WI38 (cell line): ENCODE data around the gene C6orf89.

Source experiments
- H3K4me3 ChIP-seq: 2 replicates; pipeline ENCODE4 v1.5.1; 2011; ENCODE audit warnings: low read depth, mild to moderate bottlenecking, control low read depth, low read length
- CTCF ChIP-seq: IDR thresholded peaks from 2 replicates; pipeline ENCODE4 v1.5.1; 2012; ENCODE audit warnings: low read depth, mild to moderate bottlenecking, control low read depth, low read length

The C6orf89 gene

DNA sequence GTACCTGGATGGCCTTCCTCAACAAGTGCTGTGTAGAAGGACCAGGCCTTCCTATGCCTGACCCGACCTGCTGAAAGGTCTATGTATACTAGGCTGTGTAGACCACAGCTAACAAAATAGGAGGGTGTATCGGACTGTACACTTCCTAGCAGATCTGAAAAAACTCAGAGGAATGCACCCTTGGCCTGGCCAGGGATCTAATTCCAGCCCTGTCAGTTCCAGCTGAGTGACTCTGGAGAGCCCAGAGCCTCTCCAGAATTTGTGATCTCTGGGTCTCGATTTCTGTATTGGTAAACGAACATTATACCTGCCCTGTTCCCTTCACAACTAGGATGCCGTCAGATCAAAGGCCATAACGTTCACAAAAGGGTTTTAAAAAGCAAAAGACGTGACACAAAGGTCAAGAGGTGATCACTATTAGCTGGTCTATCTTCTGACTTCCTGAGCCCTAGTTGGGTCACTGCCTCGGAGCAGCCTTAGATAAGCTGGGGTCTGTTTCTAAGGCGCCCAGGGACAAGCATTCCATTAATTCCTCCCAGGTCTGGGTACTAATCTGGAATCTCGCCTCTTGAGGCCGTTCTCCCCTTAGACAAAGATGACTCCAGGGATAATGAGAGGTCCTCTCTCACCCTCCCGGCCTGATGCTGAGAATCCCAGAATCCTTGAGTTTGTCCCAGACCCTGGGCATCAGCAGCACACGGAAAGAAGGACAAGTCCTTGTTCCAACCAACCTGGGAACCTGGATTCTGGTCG lies 86.3 kb downstream of the C6orf89 start:
- no peak for TF ChIP-seq CTCF
- H3K4me3 ChIP-seq: no peak overlapping the region

DNA sequence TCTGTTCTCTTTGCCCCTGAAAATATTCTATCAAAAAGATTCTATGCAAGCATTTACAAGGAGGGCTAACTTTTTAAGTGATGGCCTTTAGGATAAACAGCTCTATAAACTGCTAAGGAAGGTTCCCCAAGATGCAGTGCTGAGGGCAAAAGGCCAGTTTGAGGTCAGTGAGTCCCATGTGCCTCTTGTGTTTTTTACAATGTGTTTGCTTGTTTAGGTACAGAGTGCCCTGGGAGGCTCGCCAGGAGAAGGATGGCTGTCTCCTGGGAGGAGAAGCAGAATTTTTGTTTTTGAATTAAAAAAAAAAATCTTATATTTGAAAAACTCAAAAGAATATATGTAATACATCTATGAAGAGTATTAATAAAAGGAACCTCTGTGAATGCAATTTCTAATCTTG lies 87.4 kb downstream of the C6orf89 start:
- TF ChIP-seq CTCF: no peak

DNA sequence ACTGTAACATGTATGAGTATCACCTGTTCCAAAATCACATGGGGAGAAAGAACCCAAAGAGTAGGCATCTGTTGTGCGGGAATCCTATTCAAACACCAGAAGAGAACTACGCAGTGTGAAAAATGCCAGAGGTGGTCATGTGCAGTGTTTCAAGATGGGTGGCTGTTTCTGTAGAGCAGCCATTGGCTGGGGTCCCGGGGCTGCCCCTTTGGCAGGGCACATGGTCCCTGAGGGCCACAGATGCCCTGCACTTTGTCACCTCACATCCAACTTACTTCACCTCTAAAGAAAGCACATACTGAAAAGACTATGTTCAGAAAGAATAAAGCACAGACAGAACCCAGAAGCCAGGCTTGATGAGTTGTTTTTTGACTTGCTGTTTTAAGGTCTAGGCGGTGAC lies 87.9 kb downstream of the C6orf89 start:
- no peak for TF ChIP-seq CTCF
- H3K4me3 ChIP-seq: no peak overlapping the region

More for the DNA sequence above, 87.4 kb downstream of the C6orf89 start:
- no peak overlapping the region for H3K4me3 ChIP-seq

GRCh38 chr6:36975231-36976006 lies 89.7 kb downstream of the C6orf89 start:
- TF ChIP-seq CTCF: no peak
- no peak overlapping the region for H3K4me3 ChIP-seq

DNA sequence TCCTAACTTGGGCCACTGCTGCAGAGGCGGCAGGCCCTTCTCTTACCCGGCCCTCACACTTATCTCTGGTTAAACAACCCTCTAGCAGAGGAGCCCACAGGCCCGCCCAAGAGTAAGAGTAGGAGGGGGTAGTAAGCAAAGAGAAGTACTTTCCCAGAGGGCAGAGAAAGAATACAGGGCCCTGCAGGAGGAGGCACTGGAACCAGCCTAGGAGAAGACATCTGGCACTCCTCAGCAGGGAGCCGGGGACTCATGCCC lies 90.2 kb downstream of the C6orf89 start:
- no peak for TF ChIP-seq CTCF
- H3K4me3 ChIP-seq: no peak overlapping the region

- no peak overlapping the region for H3K4me3 ChIP-seq
- TF ChIP-seq CTCF: no peak
Measured at GRCh38 chr6:36976509-36976908, 90.8 kb downstream of the C6orf89 start.

GRCh38 chr6:36976931-36977330 lies 91.2 kb downstream of the C6orf89 start:
- H3K4me3 ChIP-seq: no peak overlapping the region
- no peak for TF ChIP-seq CTCF
